Neural progenitor cell (in vitro differentiated cells): ENCODE results near the gene NHEJ1.

Experiments used
- CTCF ChIP-seq: fragments of 200-600 bp; sonication (generic); IDR thresholded peaks from 2 replicates; pipeline ENCODE4 v1.5.1; 2017; ENCODE audit warnings: antibody characterized with exemption, mild to moderate bottlenecking
- EZH2 ChIP-seq: fragments of 200-600 bp; sonication (generic); IDR thresholded peaks from 2 replicates; pipeline ENCODE4 v1.6.1; 2017; ENCODE audit warnings: antibody characterized with exemption, mild to moderate bottlenecking, moderate library complexity

GRCh38 chr2:219182331-219183150, 21.9 kb upstream of the NHEJ1 start:
- TF ChIP-seq CTCF (no peak), EZH2 (no peak)
